ENCODE results near the gene CFDP1.

Gene CFDP1

GRCh38 chr16:75305364-75306098 lies 127.8 kb downstream of the CFDP1 start:
- Mint-ChIP-seq H3K9me3 (no peaks in the 10 kb centered on the region), H3K4me3 (no peak overlapping the region), H3K4me1 (ENCODE audit: low read depth) (peaks cover 11% of the 10 kb centered on the region), H3K27ac (no peak overlapping the region), H3K27me3 (ENCODE audit: low read depth) (peaks cover 9% of the 10 kb centered on the region), H3K36me3 (ENCODE audit: low read depth) (peaks cover 18% of the 10 kb centered on the region)

DNA sequence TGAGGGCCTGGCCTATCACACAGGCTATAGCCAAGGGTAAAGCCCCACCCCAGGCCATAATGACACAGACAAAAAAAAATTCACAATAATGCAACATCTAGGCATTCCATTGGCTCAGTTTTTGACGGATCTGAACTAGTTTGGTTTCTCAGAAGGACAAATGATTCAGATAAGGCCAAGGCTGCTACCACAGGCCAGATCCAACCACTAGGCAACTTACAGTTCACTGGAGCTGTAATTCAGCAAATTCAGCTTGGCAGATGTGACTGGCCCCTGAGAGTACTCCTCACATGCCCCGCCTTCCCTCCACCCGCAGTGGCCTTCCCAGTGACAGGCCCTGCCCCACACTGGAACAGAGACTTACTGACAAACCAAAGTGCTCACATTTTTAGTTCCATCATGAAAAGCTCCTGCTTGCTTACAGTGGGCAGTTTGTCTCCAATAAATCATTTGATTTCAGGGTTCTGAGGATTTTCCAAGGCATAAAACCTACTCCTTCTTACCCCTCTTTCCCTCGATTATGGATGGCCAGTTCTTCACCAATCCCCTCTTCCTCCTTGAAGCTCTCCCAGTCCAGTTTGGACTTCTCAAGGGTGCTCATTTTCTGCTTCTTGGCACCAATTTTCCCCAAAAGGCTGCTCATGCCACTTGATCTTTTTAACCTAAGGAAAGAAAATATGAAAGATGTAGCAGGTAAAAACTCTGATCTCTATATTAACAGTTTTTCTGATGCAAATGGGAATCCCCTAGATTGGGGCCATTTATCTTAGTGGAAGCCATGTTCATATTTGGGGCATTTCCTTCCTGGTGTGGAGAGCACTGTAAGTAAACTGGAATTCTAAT lies 128.6 kb downstream of the CFDP1 start:
- peaks cover 22% of the 10 kb centered on the region for H3K36me3 Mint-ChIP-seq (ENCODE audit: low read depth)
- H3K9me3 Mint-ChIP-seq: no peaks in the 10 kb centered on the region
- H3K4me1 Mint-ChIP-seq (ENCODE audit: low read depth): peaks cover 11% of the 10 kb centered on the region
- H3K4me3 Mint-ChIP-seq: no peak overlapping the region
- peaks cover 4% of the 10 kb centered on the region for H3K27me3 Mint-ChIP-seq (ENCODE audit: low read depth)
- H3K27ac Mint-ChIP-seq: no peak overlapping the region

DNA sequence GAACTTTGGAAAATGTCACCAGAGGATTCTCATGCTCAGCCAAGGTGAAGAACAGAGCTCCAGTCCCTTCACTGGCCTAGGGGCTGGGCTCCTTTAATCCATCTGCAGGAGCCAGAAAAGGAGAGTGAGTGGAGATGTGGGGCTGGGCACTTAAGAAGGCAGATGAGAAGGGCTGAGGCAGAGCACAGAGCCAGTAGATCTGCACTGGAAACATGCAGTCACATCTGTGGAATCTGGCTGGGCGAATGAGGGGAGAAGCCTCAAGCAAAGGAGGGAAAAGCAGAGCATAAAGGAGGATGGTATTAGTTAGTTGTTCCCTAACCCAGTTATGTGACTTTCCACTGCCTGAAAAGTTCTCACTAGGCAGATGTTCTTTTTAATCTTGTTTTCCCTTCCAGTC lies 131.5 kb downstream of the CFDP1 start:
- Mint-ChIP-seq H3K4me1 (ENCODE audit: low read depth) (peaks cover 11% of the 10 kb centered on the region), H3K9me3 (no peaks in the 10 kb centered on the region), H3K4me3 (no peak overlapping the region), H3K36me3 (ENCODE audit: low read depth) (peaks cover 40% of the 10 kb centered on the region), H3K27me3 (ENCODE audit: low read depth) (no peaks in the 10 kb centered on the region), H3K27ac (no peak overlapping the region)

DNA sequence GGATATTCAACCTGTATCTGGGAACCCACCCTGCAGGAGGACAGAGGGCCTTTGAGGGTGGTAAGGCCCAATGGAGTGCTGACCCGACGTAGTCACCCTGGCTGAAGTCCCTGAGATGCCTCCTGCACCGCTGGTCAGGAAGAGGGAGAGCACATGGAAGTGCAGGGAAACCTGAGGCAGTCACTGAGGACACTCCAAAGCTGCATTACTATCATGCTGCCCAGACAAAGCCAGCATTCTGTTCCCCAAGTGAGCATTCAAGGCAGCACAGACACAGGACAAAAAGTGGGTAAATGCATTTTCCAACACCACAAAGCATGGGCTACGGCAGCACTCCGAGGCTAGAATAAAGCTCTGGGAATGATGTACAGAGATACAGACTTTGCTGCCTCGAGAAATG lies 135.0 kb downstream of the CFDP1 start:
- no peaks in the 10 kb centered on the region for H3K27me3 Mint-ChIP-seq (ENCODE audit: low read depth)
- H3K4me3 Mint-ChIP-seq: no peak overlapping the region
- peaks cover 2% of the 10 kb centered on the region for H3K4me1 Mint-ChIP-seq (ENCODE audit: low read depth)
- H3K9me3 Mint-ChIP-seq: no peaks in the 10 kb centered on the region
- peaks cover 41% of the 10 kb centered on the region for H3K36me3 Mint-ChIP-seq (ENCODE audit: low read depth)
- H3K27ac Mint-ChIP-seq: no peak overlapping the region

DNA sequence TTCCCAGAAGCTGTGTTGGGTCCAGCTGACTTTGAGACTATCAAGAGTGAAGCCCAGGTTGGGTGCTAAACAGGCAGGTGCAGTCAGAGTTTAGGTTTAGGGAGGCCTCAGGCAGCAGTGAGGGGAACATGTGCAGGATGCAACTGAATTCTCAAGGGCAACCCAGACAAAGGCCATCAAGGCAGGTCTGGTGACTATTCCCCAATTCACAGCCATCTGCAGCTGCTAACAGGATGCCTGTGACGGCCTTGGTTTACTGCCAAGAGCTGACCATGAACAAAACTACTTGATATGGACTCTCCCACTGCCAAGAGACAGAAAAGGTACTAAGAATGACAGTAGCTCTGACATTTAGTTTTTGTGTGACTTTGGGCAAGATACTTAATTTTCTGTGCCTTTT lies 136.7 kb downstream of the CFDP1 start:
- Mint-ChIP-seq H3K4me1 (ENCODE audit: low read depth) (peaks cover 2% of the 10 kb centered on the region), H3K9me3 (no peaks in the 10 kb centered on the region), H3K27me3 (ENCODE audit: low read depth) (no peaks in the 10 kb centered on the region), H3K36me3 (ENCODE audit: low read depth) (peaks cover 46% of the 10 kb centered on the region), H3K27ac (no peak overlapping the region), H3K4me3 (no peak overlapping the region)

GRCh38 chr16:75294773-75295459 lies 138.4 kb downstream of the CFDP1 start:
- Mint-ChIP-seq H3K36me3 (ENCODE audit: low read depth) (peaks cover 43% of the 10 kb centered on the region), H3K4me1 (ENCODE audit: low read depth) (peaks cover 2% of the 10 kb centered on the region)

GRCh38 chr16:75293772-75294171 lies 139.5 kb downstream of the CFDP1 start:
- no peaks in the 10 kb centered on the region for H3K9me3 Mint-ChIP-seq
- H3K27me3 Mint-ChIP-seq (ENCODE audit: low read depth): peaks cover 9% of the 10 kb centered on the region
- H3K27ac Mint-ChIP-seq: no peak overlapping the region
- H3K4me1 Mint-ChIP-seq (ENCODE audit: low read depth): peaks cover 4% of the 10 kb centered on the region
- no peak overlapping the region for H3K4me3 Mint-ChIP-seq
- peaks cover 35% of the 10 kb centered on the region for H3K36me3 Mint-ChIP-seq (ENCODE audit: low read depth)

More at GRCh38 chr16:75294773-75295459, 138.4 kb downstream of the CFDP1 start:
- no peak overlapping the region for H3K4me3 Mint-ChIP-seq
- no peak overlapping the region for H3K27ac Mint-ChIP-seq
- H3K9me3 Mint-ChIP-seq: no peaks in the 10 kb centered on the region
- H3K27me3 Mint-ChIP-seq (ENCODE audit: low read depth): peaks cover 5% of the 10 kb centered on the region

GRCh38 chr16:75293173-75293572 lies 140.1 kb downstream of the CFDP1 start:
- H3K4me3 Mint-ChIP-seq: no peak overlapping the region
- no peak overlapping the region for H3K27ac Mint-ChIP-seq
- peaks cover 10% of the 10 kb centered on the region for H3K4me1 Mint-ChIP-seq (ENCODE audit: low read depth)
- peaks cover 13% of the 10 kb centered on the region for H3K27me3 Mint-ChIP-seq (ENCODE audit: low read depth)
- H3K9me3 Mint-ChIP-seq: no peaks in the 10 kb centered on the region
- H3K36me3 Mint-ChIP-seq (ENCODE audit: low read depth): peaks cover 34% of the 10 kb centered on the region

GRCh38 chr16:75292691-75293090 lies 140.6 kb downstream of the CFDP1 start:
- H3K9me3 Mint-ChIP-seq: no peaks in the 10 kb centered on the region
- peaks cover 29% of the 10 kb centered on the region for H3K36me3 Mint-ChIP-seq (ENCODE audit: low read depth)
- peaks cover 13% of the 10 kb centered on the region for H3K27me3 Mint-ChIP-seq (ENCODE audit: low read depth)
- no peak overlapping the region for H3K4me3 Mint-ChIP-seq
- H3K4me1 Mint-ChIP-seq (ENCODE audit: low read depth): peaks cover 10% of the 10 kb centered on the region
- no peak overlapping the region for H3K27ac Mint-ChIP-seq

DNA sequence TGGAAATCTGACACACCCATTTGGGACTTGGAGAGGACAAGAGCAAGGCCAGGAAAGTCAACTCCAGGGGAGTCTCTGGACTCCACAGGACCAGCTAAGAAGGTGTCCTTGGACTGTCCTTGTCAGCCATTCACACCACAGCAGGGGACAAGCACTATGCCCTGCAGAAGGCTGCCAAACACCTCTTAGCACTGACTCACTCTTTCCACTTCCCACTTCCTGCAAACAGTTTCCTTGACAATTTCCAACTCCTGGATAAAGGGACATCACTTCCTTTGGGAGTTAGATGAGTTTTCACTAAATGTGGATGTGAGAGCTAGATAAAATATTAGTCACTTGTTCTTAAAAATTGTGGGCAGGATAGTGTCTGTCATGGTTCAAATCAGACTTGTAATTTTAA lies 144.1 kb downstream of the CFDP1 start:
- peaks cover 18% of the 10 kb centered on the region for H3K27me3 Mint-ChIP-seq (ENCODE audit: low read depth)
- no peak overlapping the region for H3K27ac Mint-ChIP-seq
- no peaks in the 10 kb centered on the region for H3K9me3 Mint-ChIP-seq
- peaks cover 10% of the 10 kb centered on the region for H3K4me1 Mint-ChIP-seq (ENCODE audit: low read depth)
- H3K4me3 Mint-ChIP-seq: no peak overlapping the region
- peaks cover 28% of the 10 kb centered on the region for H3K36me3 Mint-ChIP-seq (ENCODE audit: low read depth)

GRCh38 chr16:75288596-75289120 lies 144.6 kb downstream of the CFDP1 start:
- Mint-ChIP-seq H3K9me3 (no peaks in the 10 kb centered on the region), H3K27ac (peak overlapping the region; percentile 57), H3K4me1 (ENCODE audit: low read depth) (peaks cover 8% of the 10 kb centered on the region), H3K27me3 (ENCODE audit: low read depth) (peaks cover 18% of the 10 kb centered on the region), H3K36me3 (ENCODE audit: low read depth) (peaks cover 24% of the 10 kb centered on the region), H3K4me3 (peak overlapping the region; percentile 45)

DNA sequence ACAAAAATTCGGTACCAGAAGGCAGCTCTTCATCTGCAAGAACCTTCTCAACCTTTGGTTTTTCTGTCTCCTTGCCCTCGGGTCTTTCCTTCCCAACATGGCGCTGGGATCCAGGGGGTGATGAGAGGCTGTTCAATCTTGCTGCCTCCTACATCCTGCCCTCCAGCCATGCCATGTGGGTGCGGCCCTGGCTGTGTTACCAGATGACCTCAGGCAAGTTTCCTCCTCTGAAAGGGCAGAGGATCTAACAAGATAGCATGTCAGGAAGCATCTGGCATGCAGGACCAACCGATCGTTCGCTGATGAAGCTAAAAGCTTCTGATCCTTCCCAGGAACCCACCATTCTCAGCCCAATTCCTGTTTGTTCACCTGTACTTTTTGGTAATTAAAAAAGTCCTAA lies 145.1 kb downstream of the CFDP1 start:
- H3K4me3 Mint-ChIP-seq: peak overlapping the region; percentile 45
- H3K36me3 Mint-ChIP-seq (ENCODE audit: low read depth): peaks cover 23% of the 10 kb centered on the region
- H3K4me1 Mint-ChIP-seq (ENCODE audit: low read depth): peaks cover 8% of the 10 kb centered on the region
- H3K27ac Mint-ChIP-seq: peak overlapping the region; percentile 57
- no peaks in the 10 kb centered on the region for H3K9me3 Mint-ChIP-seq
- peaks cover 18% of the 10 kb centered on the region for H3K27me3 Mint-ChIP-seq (ENCODE audit: low read depth)

DNA sequence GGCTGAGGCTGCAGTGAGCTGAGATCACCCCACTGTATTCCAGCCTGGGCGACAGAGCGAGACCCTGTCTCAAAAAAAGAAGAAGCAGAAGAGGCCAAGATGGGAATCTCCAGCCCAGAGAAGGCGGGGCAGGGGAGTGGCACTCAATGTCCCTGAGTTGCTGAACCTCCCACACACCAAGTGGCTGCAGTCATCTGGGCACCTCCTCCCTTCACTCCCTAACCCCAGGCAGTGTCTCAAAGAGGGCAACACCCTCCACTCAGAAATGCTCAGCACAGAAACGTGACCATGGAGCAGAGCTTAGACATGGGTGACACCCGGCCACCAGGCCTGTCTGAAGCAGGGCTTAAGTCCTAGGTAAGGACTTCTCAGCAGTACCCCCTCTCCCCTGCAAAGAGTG lies 145.6 kb downstream of the CFDP1 start:
- peaks cover 19% of the 10 kb centered on the region for H3K36me3 Mint-ChIP-seq (ENCODE audit: low read depth)
- no peak overlapping the region for H3K27ac Mint-ChIP-seq
- H3K27me3 Mint-ChIP-seq (ENCODE audit: low read depth): peaks cover 18% of the 10 kb centered on the region
- peaks cover 8% of the 10 kb centered on the region for H3K4me1 Mint-ChIP-seq (ENCODE audit: low read depth)
- no peak overlapping the region for H3K4me3 Mint-ChIP-seq
- H3K9me3 Mint-ChIP-seq: no peaks in the 10 kb centered on the region

DNA sequence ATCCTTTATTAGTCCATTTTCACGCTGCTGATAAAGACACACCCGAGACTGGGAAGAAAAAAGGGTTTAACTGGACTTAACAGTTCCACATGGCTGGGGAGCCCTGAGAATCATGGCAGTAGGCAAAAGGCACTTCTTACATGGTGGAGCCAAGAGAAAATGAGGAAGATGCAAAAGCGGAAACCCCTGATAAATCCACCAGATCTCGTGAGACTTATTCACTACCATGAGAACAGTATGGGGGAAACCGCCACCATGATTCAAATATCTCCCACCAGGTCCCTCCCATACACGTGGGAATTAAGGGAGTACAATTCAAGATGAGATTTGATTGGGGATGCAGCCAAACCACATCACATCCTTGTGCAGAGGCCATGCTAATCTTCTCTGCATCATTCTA lies 146.9 kb downstream of the CFDP1 start:
- H3K27ac Mint-ChIP-seq: no peak overlapping the region

More for the DNA sequence above, 146.9 kb downstream of the CFDP1 start:
- Mint-ChIP-seq H3K36me3 (ENCODE audit: low read depth) (peaks cover 11% of the 10 kb centered on the region), H3K4me1 (ENCODE audit: low read depth) (peaks cover 8% of the 10 kb centered on the region), H3K27me3 (ENCODE audit: low read depth) (peaks cover 17% of the 10 kb centered on the region), H3K4me3 (no peak overlapping the region), H3K9me3 (no peaks in the 10 kb centered on the region)

Data from T-helper 1 cell treated with Interleukin-12 subunit alpha and Interleukin-12 subunit beta and Interleukin-4 antibody, amounts not matched to agents 30 μg/mL and 1 μg/mL, for 36 hours (primary cell).